Effector memory CD4-positive, alpha-beta T cell (primary cell): ENCODE measurements around the gene TTLL5.

Source experiments
- DNase-seq, 3 donors: peaks; one replicate each; pipeline ENCODE4 v3.0.0-alpha.2; 2020
- H3K27ac ChIP-seq: 2 replicates; pipeline ENCODE4 v1.7.0; 2013; ENCODE audit warnings: mild to moderate bottlenecking, low read length, moderate library complexity; ENCODE audit not compliant: insufficient read depth, poor library complexity, severe bottlenecking
- H3K27me3 ChIP-seq: replicated peaks from 2 replicates; pipeline ENCODE4 v1.7.0; 2013; ENCODE audit warnings: mild to moderate bottlenecking, low read length; ENCODE audit not compliant: insufficient read depth, control insufficient read depth, poor library complexity, severe bottlenecking
- H3K36me3 ChIP-seq: 2 replicates; pipeline ENCODE4 v1.7.0; 2013; ENCODE audit warnings: mild to moderate bottlenecking, low read length, moderate library complexity; ENCODE audit not compliant: control insufficient read depth, insufficient read depth
- H3K4me1 ChIP-seq: 2 replicates; pipeline ENCODE4 v1.7.0; 2013; ENCODE audit warnings: low read length, mild to moderate bottlenecking; ENCODE audit not compliant: control insufficient read depth, insufficient read depth, poor library complexity, severe bottlenecking
- H3K4me3 ChIP-seq: 2 replicates; pipeline ENCODE4 v1.7.0; 2013; ENCODE audit warnings: low read length, low read depth, mild to moderate bottlenecking; ENCODE audit not compliant: insufficient read depth, poor library complexity, severe bottlenecking
- H3K9me3 ChIP-seq: 2 replicates; pipeline ENCODE4 v1.7.0; 2013; ENCODE audit warnings: mild to moderate bottlenecking, low read length, moderate library complexity; ENCODE audit not compliant: control insufficient read depth

Gene TTLL5

DNA sequence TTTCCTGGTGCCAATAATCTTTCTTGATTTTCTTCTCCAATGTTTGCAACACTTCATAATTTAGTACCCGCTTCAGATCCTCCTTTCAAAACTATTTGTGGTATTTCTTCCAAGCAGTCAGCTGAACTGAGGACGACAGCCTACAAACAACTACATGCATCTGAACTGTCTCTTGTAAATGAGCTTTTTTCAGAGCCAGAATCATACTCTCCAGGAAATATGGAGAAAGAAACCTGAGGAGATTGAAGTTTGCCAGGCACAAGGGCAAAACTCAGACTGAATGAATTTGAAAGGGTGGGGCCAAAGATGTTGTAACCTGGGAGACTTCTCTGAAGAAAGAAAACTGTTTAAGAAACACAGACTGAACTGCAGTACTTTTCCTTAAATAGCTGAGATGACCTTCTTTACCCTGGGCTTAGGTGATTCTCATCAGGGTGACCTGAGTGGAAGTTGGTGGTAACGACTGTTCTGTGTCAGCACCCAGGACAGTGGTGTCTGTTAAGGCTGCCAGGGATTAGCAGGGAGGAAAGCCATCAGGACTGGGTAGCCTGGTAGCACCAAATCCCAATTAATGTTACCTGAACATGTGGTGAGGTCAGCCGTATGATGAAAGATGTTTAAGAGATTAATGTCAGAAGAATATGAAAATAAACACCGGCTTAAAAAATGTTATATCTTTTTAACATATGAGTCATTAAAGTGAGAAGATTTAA lies 225.7 kb downstream of the TTLL5 start:
- no peak overlapping the region for H3K4me3 ChIP-seq
- no peaks in the 10 kb centered on the region for H3K36me3 ChIP-seq
- no peaks in the 10 kb centered on the region for H3K9me3 ChIP-seq
- H3K27me3 ChIP-seq: no peaks in the 10 kb centered on the region
- DNase-seq: no peak
- H3K27ac ChIP-seq: no peak overlapping the region
- H3K4me1 ChIP-seq: no peaks in the 10 kb centered on the region

DNA sequence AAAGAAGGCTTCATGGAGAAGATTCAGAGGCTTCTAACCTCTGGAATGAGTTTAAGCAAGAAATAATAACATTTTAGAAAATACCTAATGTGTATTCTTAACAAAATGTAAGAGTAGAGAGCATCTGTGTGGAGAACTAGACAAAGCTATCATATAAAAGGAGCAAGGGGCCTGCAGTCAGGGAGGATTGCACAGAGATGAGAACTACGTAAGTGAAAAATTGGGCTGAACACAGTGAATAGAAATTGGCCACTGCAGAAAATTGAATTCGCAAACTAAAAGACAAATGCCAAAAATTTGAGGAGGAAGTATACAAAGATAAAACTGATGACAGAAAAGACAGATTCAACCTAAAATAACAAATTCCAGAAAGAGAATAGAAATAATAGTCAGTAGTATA lies 227.9 kb downstream of the TTLL5 start:
- H3K27ac ChIP-seq: no peak overlapping the region
- H3K4me1 ChIP-seq: no peaks in the 10 kb centered on the region
- no peak overlapping the region for H3K4me3 ChIP-seq
- no peaks in the 10 kb centered on the region for H3K36me3 ChIP-seq
- H3K27me3 ChIP-seq: no peaks in the 10 kb centered on the region
- no peaks in the 10 kb centered on the region for H3K9me3 ChIP-seq
- DNase-seq: no peak

DNA sequence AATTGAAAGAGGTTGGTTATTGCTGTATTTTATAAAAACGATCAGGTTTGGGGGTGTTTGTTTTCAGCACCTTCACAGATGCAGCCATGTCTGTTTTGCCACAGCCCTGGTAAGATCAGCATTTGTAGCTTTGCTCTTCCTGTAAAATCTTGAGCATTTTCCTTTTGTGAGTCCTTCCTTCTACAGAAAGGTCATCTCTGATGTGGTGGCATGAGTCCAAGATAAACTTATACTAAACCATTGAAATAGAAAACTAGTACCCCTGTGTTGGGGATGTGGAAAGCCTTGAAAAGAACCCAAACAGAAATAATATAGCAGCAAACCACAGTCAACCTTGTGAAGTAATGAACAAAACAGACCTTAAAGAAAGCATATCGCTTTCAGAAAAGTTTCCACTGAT lies 235.3 kb downstream of the TTLL5 start:
- H3K27me3 ChIP-seq: no peaks in the 10 kb centered on the region
- no peak overlapping the region for H3K4me3 ChIP-seq
- no peaks in the 10 kb centered on the region for H3K4me1 ChIP-seq
- no peak overlapping the region for H3K27ac ChIP-seq
- no peaks in the 10 kb centered on the region for H3K9me3 ChIP-seq
- no peak for DNase-seq
- H3K36me3 ChIP-seq: no peaks in the 10 kb centered on the region

GRCh38 chr14:75904311-75904710 lies 243.3 kb downstream of the TTLL5 start:
- H3K4me3 ChIP-seq: no peak overlapping the region
- no peaks in the 10 kb centered on the region for H3K27me3 ChIP-seq
- no peak overlapping the region for H3K27ac ChIP-seq
- no peaks in the 10 kb centered on the region for H3K36me3 ChIP-seq
- no peaks in the 10 kb centered on the region for H3K9me3 ChIP-seq
- DNase-seq: no peak
- no peaks in the 10 kb centered on the region for H3K4me1 ChIP-seq

DNA sequence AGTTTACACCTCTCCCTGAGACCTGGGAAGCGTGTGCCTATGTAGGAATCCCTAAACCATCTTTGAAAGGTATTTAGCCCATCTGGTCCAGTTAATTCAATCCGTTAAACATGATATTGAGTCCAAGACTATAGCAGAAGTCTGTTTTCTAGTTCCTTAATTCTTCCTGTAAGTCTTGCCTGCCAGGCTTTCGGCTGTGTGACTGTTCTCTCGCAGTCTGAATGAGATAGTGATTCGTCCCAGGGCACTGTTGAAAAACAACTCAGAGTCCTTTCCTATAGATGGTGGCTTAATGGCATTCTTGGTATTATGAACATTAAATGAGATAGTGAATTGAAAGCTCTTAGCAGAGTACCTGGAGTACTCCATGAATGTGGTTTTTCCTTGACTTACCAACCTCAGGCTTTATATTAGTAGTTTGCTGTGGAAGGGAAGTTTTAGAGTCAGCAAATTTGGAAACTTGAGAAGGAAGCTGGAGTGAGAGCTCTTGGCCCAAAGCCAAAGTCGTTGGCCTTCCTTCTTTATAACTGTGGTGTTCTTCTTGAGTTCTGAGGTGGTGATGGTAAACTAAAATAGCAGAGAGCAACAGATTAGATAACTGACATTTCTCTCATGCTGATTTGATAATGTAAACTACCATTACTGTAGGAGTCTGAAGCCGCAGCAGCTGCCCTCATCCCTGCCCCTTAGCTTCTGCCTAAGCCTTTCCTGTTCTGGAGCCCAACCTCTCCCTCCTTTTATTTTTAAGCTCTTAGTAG lies 244.3 kb downstream of the TTLL5 start:
- H3K9me3 ChIP-seq: no peaks in the 10 kb centered on the region
- no peaks in the 10 kb centered on the region for H3K27me3 ChIP-seq
- no peaks in the 10 kb centered on the region for H3K36me3 ChIP-seq
- DNase-seq: no peak
- H3K4me3 ChIP-seq: no peak overlapping the region
- no peak overlapping the region for H3K27ac ChIP-seq
- H3K4me1 ChIP-seq: no peaks in the 10 kb centered on the region

GRCh38 chr14:75906228-75906627 lies 245.2 kb downstream of the TTLL5 start:
- Histone ChIP-seq H3K4me1 (no peaks in the 10 kb centered on the region), H3K27me3 (no peaks in the 10 kb centered on the region), H3K9me3 (no peaks in the 10 kb centered on the region), H3K36me3 (no peaks in the 10 kb centered on the region), H3K27ac (no peak overlapping the region), H3K4me3 (no peak overlapping the region)
- DNase-seq: no peak

GRCh38 chr14:75906680-75907280 lies 245.7 kb downstream of the TTLL5 start:
- no peak overlapping the region for H3K27ac ChIP-seq
- H3K36me3 ChIP-seq: no peaks in the 10 kb centered on the region
- H3K27me3 ChIP-seq: no peaks in the 10 kb centered on the region
- peak; percentile 13 to 62 (median 31) for DNase-seq
- no peaks in the 10 kb centered on the region for H3K4me1 ChIP-seq
- no peaks in the 10 kb centered on the region for H3K9me3 ChIP-seq
- H3K4me3 ChIP-seq: no peak overlapping the region

DNA sequence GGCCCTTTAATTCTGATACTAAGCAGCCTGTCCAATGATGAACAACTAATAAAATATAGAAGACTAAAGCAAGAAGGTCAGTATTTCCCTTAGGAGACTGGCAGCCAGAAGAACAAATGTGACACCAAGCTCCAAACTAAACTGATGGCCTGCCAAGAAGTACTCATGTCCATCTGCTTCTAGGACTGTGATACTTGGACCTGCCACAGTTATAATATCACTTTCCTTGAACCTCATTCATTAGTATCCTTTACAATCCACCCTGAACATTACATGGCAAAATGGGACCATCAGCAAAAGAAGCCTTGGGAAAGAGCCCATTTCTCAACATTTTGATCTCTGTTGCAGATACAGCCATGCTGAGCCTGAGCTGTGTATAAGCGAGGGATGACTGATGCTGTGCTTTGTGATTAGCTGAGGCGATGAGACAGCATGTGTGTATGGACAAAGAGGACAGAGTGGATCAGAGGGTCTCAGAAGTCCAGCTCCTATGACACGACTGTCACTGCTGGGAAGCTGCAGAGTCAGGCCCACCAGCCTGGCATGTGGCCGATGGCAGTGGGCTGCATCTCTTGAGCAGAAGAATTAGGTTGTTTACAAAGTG lies 246.8 kb downstream of the TTLL5 start:
- Histone ChIP-seq H3K9me3 (no peaks in the 10 kb centered on the region), H3K4me3 (no peak overlapping the region), H3K27ac (no peak overlapping the region), H3K36me3 (no peaks in the 10 kb centered on the region), H3K4me1 (no peaks in the 10 kb centered on the region), H3K27me3 (no peaks in the 10 kb centered on the region)
- DNase-seq: no peak

DNA sequence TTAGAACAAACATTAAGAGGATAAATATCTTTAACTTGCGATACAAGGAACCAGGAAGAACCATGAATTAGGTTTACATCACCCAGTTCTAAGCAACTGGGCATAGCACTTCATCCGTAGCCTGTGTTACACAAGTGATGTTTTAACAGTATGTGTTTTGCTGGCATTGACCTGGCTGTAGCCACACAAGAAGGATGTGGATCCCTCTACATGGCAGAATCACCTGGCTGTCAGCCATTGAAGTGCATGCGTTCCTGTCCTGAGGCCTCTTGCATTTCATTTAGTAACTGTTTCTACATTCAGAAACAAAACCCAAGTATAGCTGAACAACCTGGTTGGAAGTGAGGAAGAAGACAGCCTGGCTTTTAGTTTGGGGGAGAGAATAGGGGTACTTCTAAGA lies 248.6 kb downstream of the TTLL5 start:
- Histone ChIP-seq H3K9me3 (no peaks in the 10 kb centered on the region), H3K4me1 (no peaks in the 10 kb centered on the region), H3K36me3 (no peaks in the 10 kb centered on the region), H3K4me3 (no peak overlapping the region), H3K27me3 (no peaks in the 10 kb centered on the region), H3K27ac (no peak overlapping the region)
- no peak for DNase-seq

- H3K27me3 ChIP-seq: no peaks in the 10 kb centered on the region
- H3K4me3 ChIP-seq: no peak overlapping the region
- no peak overlapping the region for H3K27ac ChIP-seq
- no peaks in the 10 kb centered on the region for H3K4me1 ChIP-seq
- H3K36me3 ChIP-seq: no peaks in the 10 kb centered on the region
- DNase-seq: no peak
- no peaks in the 10 kb centered on the region for H3K9me3 ChIP-seq
These were observed 249.0 kb downstream of the TTLL5 start for GRCh38 chr14:75910048-75910447.
